Choroid plexus epithelial cell (primary cell): ENCODE results near the gene EIF3D.
A peak's percentile ranks its signal among the peaks of the same experiment; 100 is the strongest.

ENCODE experiments used
- DNase-seq: peaks from one replicate; pipeline ENCODE4 v3.0.0-alpha.2; 2010; ENCODE audit warnings: low read depth
- H3K4me3 ChIP-seq: 2 replicates; pipeline ENCODE4 v1.5.1; 2011; ENCODE audit warnings: low read depth, mild to moderate bottlenecking, control low read depth, low read length, moderate library complexity
- CTCF ChIP-seq: conservative IDR thresholded peaks from 2 replicates; pipeline ENCODE4 v1.5.1; 2011; ENCODE audit warnings: low read depth, mild to moderate bottlenecking, control low read depth, inconsistent platforms, low read length, moderate library complexity

Gene EIF3D

GRCh38 chr22:36492109-36492508 lies 36.9 kb downstream of the EIF3D start:
- no peak for TF ChIP-seq CTCF
- no peak for DNase-seq
- no peak overlapping the region for H3K4me3 ChIP-seq

DNA sequence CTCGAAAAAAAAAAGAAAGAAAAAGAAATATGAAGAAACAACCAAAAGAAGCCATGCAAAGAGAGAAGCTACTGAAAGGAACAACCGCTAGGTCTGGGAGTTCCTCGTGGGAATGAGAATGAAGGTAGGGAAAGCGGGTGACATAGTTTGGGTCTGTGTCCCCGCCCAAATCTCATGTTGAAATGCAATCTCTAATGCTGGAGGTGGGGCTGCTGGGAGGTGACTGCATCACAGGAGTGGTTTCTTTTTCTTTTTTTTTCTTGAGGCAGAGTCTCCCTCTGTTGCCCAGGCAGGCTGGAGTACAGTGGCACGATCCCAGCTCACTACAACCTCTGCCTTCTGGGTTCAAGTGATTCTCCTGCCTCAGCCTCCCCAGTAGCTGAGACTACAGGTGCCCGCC lies 37.8 kb downstream of the EIF3D start:
- DNase-seq: no peak
- H3K4me3 ChIP-seq: no peak overlapping the region
- no peak for TF ChIP-seq CTCF

GRCh38 chr22:36486619-36487384 lies 42.2 kb downstream of the EIF3D start:
- H3K4me3 ChIP-seq: no peak overlapping the region
- peak; percentile 75 for DNase-seq
- peak; percentile 83 for TF ChIP-seq CTCF

DNA sequence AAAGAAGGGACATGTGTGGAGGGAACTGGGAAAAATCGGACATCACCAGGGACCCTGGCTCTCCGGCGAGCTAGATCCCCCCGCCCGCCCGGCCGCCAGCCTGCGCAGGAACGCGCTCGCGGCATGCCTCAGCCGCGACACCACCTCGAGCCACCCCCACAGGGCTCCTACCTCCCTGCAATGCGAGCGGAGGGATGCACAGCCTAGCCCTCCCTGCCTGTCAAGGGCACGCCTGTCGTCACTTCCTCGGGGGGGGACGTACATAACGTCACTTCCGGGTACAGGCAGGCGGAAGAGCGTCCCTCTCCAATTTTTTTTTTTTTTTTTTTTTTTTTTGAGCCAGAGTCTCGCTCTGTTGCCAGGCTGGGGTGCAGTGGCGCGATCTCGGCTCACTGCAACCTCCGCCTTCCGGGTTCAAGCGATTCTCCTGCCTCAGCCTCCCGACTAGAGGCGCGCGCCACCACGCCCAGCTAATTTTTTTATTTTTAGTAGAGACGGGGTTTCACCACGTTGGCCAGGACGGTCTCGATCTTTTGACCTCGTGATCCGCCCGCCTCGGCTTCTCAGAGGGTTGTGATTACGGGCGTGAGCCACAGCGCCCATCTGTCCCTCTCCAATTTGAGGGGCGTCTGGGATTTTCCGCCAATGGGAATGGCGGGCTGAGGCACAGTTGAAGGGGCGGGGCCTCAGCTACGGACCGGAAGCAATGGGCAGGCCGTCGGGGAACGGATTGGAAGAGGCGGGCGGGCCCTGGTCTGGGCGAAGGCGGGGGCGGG lies 47.4 kb downstream of the EIF3D start, which contains the start of gene TXN2:
TXN2 (minus strand) TSS at position 248 of the 776 bp plus-strand sequence. CDS start 803 bp downstream, outside the sequence.
- peak within 1 kb of the TSS; percentile 90 for H3K4me3 ChIP-seq
- TF ChIP-seq CTCF: no peak
- peak; percentile 97 for DNase-seq

GRCh38 chr22:36480941-36481392 lies 48.0 kb downstream of the EIF3D start:
- no peak for TF ChIP-seq CTCF

DNA sequence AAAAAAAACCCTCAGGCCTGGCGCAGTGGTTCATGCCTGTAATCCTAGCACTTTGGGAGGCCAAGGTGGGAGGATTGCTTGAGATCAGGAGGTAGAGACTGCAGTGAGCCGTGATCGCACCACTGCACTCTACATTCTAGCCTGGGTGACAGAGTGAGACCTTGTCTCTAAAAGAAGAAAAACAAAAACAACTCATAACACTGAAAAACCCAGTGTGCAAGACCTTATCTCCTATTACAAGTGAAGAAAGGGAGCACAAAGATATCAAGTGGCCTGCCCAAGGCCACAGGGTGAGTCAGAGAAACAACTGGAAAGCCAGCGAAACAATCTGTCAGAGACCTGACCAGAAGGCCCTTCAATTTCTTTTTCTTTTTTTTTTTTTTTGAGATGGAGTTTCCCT lies 50.0 kb downstream of the EIF3D start:
- H3K4me3 ChIP-seq: no peak overlapping the region
- DNase-seq: no peak
- TF ChIP-seq CTCF: no peak

More at GRCh38 chr22:36480941-36481392, 48.0 kb downstream of the EIF3D start:
- DNase-seq: no peak
- peak overlapping the region; percentile 90 for H3K4me3 ChIP-seq
